C4-2B (cell line): Measurements from ENCODE around the gene RPN1.
"Not testable (repeated sequence)": the region's sequence is repeated elsewhere in the genome, so short reads cannot be mapped to it uniquely, and the experiment has no call there.

ENCODE experiments used
- ZFX ChIP-seq: fragments of 450-650 bp; IDR thresholded peaks from 2 replicates; pipeline ENCODE4 v1.6.1; 2017
- TF ChIP-seq, protein P1 (sequence below): fragments of 450-650 bp; conservative IDR thresholded peaks from 2 replicates; pipeline ENCODE4 v1.5.1; 2017; ENCODE audit warnings: mild to moderate bottlenecking

DNA sequence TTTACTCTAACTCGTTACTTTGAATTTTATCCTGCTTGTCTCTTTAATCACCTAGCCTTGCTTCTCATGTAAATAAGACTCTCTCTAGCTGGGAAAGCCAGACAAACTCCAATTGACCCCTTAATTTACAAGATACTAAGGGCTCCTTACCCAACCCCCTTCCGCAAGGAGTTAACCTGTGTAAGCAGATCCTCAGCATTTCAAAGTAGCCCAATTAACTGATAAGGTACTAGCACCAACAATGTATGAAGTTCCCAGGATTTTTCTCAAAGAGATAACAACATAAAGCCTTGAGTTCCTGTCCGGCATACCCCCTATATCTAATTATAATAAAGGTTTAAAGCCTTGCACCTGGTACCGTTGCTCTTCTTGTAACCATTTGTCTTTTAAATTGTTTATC, 25.2 kb upstream of the RPN1 start:
- TF ChIP-seq, protein P1, sequence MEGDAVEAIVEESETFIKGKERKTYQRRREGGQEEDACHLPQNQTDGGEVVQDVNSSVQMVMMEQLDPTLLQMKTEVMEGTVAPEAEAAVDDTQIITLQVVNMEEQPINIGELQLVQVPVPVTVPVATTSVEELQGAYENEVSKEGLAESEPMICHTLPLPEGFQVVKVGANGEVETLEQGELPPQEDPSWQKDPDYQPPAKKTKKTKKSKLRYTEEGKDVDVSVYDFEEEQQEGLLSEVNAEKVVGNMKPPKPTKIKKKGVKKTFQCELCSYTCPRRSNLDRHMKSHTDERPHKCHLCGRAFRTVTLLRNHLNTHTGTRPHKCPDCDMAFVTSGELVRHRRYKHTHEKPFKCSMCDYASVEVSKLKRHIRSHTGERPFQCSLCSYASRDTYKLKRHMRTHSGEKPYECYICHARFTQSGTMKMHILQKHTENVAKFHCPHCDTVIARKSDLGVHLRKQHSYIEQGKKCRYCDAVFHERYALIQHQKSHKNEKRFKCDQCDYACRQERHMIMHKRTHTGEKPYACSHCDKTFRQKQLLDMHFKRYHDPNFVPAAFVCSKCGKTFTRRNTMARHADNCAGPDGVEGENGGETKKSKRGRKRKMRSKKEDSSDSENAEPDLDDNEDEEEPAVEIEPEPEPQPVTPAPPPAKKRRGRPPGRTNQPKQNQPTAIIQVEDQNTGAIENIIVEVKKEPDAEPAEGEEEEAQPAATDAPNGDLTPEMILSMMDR = not testable (repeated sequence)
- TF ChIP-seq ZFX = not testable (repeated sequence)
